NCI-H82 treated with DMSO at 0.1 percent for 48 hours (cell line): ENCODE measurements around the gene S100A1.
"Not testable (repeated sequence)": the region's sequence is repeated elsewhere in the genome, so short reads cannot be mapped to it uniquely, and the experiment has no call there.

Source experiments
- DNase-seq: peaks from one replicate; lab custom pipeline; 2025; ENCODE audit not compliant: unreplicated experiment; lab: John Stamatoyannopoulos, UW

Gene S100A1

GRCh38 chr1:153627715-153628626 is at the start of gene S100A1:
Gene S100A1, plus strand, starts transcription at chr1:153628434. Its CDS starts 2,088 bp downstream, at chr1:153630522.
- DNase-seq: no peak

GRCh38 chr1:153578490-153578889 is 49.7 kb upstream of the S100A1 start:
- DNase-seq: no peak

GRCh38 chr1:153578936-153579335 is 49.3 kb upstream of the S100A1 start:
- DNase-seq: no peak

- DNase-seq: not testable (repeated sequence)
Observed at GRCh38 chr1:153582836-153583235, 45.4 kb upstream of the S100A1 start.

GRCh38 chr1:153583514-153583913 is 44.7 kb upstream of the S100A1 start:
- DNase-seq: not testable (repeated sequence)

GRCh38 chr1:153583976-153584375 is 44.3 kb upstream of the S100A1 start:
- DNase-seq: no peak

GRCh38 chr1:153585006-153585405 is 43.2 kb upstream of the S100A1 start:
- peak; percentile 26 for DNase-seq

- no peak for DNase-seq
Observed at GRCh38 chr1:153586347-153586746, 41.9 kb upstream of the S100A1 start.

GRCh38 chr1:153587314-153587713 is 40.9 kb upstream of the S100A1 start:
- DNase-seq: no peak

GRCh38 chr1:153588033-153588432 is 40.2 kb upstream of the S100A1 start:
- not testable (repeated sequence) for DNase-seq

GRCh38 chr1:153588482-153588881 is 39.8 kb upstream of the S100A1 start:
- no peak for DNase-seq

GRCh38 chr1:153592748-153593147 is 35.5 kb upstream of the S100A1 start:
- DNase-seq: no peak

- no peak for DNase-seq
Observed at GRCh38 chr1:153597206-153597605, 31.0 kb upstream of the S100A1 start.

GRCh38 chr1:153598309-153599172 is 29.7 kb upstream of the S100A1 start:
- peak; percentile 63 for DNase-seq

- DNase-seq: no peak
Observed at GRCh38 chr1:153599847-153600246, 28.4 kb upstream of the S100A1 start.

- DNase-seq: no peak
Observed at GRCh38 chr1:153602749-153603148, 25.5 kb upstream of the S100A1 start.

- no peak for DNase-seq
Observed at GRCh38 chr1:153606194-153606593, 22.0 kb upstream of the S100A1 start.

GRCh38 chr1:153607381-153607780 is 20.9 kb upstream of the S100A1 start:
- no peak for DNase-seq

- no peak for DNase-seq
Observed at GRCh38 chr1:153608089-153608682, 20.0 kb upstream of the S100A1 start.

- no peak for DNase-seq
Observed at GRCh38 chr1:153608742-153609584, 19.3 kb upstream of the S100A1 start.

GRCh38 chr1:153609585-153609907 is 18.7 kb upstream of the S100A1 start:
- DNase-seq: no peak
